GM23248 (cell line): ENCODE measurements around the gene C1orf21.

Source experiments
- EZH2 ChIP-seq: fragments of 200-600 bp; sonication (generic); IDR thresholded peaks from 2 replicates; pipeline ENCODE4 v1.6.1; 2018; ENCODE audit warnings: antibody characterized with exemption, mild to moderate bottlenecking; ENCODE audit not compliant: insufficient read depth, poor library complexity, severe bottlenecking
- EZH2phosphoT487 ChIP-seq: fragments of 200-600 bp; sonication (generic); IDR thresholded peaks from 2 replicates; pipeline ENCODE4 v1.6.1; 2018; ENCODE audit warnings: antibody characterized with exemption, moderate library complexity, mild to moderate bottlenecking, low read depth; ENCODE audit not compliant: insufficient read depth

GRCh38 chr1:184483101-184483683 lies 96.4 kb downstream of the C1orf21 start:
- TF ChIP-seq EZH2phosphoT487 (no peak), EZH2 (no peak)
